GM10266 (cell line): ENCODE measurements around the gene SIDT2.
"Not testable (repeated sequence)": the region's sequence is repeated elsewhere in the genome, so short reads cannot be mapped to it uniquely, and the experiment has no call there.

ENCODE experiments used
- DNase-seq: peaks from one replicate; pipeline ENCODE4 v3.0.0; 2012; ENCODE audit errors: extremely low spot score
- TF ChIP-seq, protein P1 (sequence below): IDR thresholded peaks from 2 replicates; pipeline ENCODE4 v1.5.1; 2012; ENCODE audit warnings: mild to moderate bottlenecking, low read depth; ENCODE audit not compliant: control insufficient read depth, insufficient read depth; ENCODE audit errors: missing control alignments

The SIDT2 gene

DNA sequence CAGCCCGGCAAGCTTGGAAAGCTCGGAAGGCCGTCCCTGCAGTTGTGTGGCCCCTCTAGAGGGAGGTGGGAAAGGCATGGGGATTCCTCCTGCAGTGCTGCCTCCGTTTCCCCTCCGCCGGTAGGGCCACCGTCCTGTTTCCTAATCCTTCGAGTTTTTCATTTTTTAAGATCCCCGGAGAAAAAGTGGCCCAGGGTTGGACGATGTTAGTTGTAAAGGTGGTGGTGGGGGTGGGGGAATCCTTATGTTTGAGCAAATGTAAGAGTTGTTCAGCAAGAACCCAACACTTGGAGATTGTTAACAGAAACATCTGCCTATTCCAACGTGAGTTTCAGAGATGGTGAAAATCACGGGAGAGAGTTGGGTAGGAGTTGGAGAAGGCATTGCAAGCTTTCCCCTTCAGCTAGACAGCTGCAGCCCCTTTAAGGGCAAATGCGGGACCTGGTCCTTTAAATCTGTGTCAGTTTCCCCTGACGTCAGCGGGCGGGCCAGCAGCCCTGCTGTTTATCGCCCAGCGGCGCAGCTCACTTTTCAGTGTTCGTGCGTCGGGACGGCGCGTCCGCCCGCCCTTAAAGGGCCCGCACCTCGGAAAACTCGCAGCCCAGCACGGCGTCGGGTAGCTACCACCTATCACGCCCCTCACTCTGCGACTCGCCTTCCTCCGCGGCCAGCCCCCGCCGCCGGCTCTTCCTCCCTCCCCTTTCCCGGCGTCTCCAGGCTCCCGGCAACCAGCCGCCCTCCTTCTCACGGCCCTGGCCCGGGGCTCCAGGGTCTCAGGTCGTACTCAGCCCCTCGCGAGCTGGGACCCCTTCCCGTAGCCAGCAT lies at the start of gene SIDT2:
Gene SIDT2, plus strand, starts transcription at position 534 of the 825 bp plus-strand sequence. CDS start 521 bp downstream, outside the sequence.
- TF ChIP-seq, protein P1, sequence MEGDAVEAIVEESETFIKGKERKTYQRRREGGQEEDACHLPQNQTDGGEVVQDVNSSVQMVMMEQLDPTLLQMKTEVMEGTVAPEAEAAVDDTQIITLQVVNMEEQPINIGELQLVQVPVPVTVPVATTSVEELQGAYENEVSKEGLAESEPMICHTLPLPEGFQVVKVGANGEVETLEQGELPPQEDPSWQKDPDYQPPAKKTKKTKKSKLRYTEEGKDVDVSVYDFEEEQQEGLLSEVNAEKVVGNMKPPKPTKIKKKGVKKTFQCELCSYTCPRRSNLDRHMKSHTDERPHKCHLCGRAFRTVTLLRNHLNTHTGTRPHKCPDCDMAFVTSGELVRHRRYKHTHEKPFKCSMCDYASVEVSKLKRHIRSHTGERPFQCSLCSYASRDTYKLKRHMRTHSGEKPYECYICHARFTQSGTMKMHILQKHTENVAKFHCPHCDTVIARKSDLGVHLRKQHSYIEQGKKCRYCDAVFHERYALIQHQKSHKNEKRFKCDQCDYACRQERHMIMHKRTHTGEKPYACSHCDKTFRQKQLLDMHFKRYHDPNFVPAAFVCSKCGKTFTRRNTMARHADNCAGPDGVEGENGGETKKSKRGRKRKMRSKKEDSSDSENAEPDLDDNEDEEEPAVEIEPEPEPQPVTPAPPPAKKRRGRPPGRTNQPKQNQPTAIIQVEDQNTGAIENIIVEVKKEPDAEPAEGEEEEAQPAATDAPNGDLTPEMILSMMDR, result no peak
- peak; percentile 88 for DNase-seq

DNA sequence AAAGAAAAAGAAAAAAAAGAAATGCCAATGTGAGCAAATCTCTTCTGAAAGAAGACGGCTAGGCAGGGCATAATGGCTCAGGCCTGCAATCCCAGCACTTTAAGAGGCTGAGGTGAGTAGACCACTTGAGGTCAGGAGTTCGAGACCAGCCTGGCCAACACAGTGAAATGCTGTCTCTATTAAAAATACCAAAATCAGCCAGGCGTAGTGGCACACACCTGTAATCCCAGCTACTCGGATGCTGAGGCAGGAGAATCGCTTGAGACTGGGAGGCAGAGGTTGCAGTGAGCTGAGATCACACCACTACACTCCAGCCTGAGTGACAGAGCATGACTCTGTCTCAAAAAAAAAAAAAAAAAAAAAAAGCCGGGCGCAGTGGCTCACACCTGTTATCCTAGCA lies 48.1 kb upstream of the SIDT2 start:
- not testable (repeated sequence) for DNase-seq

DNA sequence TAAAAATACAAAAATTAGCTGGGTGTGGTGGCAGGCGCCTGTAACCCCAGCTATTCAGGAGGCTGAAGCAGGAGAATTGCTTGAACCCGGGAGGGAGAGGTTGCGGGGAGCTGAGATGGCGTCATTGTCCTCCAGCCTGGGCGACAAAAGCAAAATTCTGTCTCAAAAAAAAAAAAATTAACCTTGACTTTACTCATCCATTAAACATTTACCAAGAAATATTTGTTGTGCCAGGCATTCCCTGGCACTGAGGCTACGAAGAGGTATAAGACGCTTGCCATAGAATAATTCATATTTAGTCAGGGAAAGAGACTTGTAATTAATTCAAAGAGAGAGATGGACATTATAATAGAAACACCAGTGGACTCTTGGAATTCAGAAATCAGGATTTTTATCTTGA lies 47.7 kb upstream of the SIDT2 start:
- TF ChIP-seq, protein P1, result no peak
- DNase-seq, result no peak

DNA sequence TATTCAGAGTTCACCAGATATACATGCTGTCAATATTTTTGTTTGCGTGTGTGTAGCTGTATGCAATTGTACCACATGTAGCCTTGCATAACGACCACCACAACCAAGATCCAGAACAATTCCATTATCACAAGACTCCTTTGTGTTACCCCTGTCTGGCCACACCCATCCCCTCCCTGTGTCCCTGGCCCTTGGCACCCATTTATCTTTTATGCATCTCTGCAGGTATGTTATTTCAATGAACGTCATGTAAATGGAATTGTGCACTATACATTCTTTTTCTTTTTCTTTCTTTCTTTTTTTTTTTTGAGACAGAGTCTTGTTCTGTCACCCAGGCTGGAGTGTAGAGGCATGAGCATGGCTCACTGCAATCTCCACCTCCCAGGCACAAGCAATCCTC lies 44.1 kb upstream of the SIDT2 start:
- DNase-seq, result no peak
- TF ChIP-seq, protein P1, result no peak

DNA sequence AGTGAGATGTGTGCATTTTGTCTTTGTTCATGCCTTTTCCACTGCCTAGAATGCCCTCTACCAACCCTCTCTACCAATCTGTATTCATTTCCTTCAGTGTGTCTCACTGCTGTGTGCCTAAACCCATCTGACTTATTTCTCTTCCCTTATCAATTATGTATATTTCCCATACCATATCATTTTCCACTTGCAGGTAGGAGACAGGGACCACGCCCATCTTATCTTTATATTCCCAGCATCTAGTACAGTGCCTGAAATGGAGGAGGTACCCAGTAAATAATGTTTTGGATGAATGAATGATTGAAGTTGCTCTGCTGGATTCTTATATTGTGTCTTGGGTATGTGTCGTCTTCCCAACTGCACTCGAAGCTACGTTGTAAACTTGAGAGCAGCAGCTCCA lies 43.6 kb upstream of the SIDT2 start:
- not testable (repeated sequence) for DNase-seq

DNA sequence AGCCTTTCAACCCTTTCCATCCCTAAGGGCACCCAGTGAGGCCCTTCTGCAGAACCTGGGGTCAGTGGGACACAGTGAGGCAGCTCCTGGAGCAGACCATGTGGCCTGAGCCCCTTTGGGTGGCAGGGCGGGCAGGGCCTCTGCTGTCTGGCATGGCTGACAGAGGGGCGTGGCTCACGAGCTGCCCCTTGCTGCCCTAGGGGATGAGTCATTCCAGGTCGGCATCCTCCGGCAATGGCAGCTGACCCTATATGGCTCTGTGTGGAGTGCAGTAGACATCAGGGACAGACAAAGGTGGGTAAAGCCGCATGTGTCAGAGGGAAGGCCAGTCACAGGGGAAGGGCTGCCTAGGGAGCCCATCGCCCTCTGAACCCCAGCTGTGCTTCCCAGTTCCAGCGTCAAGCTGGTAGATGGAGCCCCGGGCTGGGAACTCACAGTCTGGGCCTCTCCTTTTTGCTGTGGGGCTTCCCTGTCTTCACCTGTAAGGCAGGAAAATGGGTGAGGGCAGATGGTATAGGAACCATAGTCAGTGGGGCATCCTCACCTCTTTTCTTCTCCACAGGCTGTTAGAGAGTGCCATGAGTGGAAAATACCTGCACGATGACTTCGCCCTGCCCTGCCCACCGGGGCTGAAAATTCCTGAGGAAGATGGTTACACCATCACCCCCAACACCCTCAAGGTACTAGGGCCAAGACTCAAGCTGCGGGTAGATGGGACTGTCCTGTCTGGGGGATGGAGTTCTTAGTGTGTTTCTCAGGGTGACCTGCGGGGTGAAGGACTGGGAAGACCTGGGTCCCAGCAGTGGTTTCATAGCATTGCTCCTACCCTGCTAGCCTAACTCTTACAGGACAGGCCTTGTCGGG lies 41.1 kb upstream of the SIDT2 start:
- DNase-seq, result not testable (repeated sequence)

DNA sequence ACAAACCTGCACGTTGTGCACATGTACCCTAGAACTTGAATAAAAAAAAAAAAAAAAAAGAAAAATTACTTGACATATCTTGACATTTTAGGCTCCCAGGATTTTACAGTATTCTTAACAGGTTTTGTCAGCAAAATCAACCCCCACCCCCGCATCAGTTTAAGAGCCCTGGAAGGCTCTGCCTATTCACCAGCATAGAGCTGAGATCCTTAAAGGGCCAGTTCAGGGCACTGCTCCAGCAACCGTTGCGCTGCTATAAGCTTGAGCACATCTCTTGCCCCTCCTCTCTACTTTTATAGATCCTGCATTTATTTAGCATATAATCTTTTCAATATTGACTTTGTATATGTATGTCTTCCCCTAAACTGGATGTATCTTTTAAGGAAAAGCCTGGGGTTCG lies 35.2 kb upstream of the SIDT2 start:
- TF ChIP-seq, protein P1, result no peak
- peak; percentile 57 for DNase-seq

DNA sequence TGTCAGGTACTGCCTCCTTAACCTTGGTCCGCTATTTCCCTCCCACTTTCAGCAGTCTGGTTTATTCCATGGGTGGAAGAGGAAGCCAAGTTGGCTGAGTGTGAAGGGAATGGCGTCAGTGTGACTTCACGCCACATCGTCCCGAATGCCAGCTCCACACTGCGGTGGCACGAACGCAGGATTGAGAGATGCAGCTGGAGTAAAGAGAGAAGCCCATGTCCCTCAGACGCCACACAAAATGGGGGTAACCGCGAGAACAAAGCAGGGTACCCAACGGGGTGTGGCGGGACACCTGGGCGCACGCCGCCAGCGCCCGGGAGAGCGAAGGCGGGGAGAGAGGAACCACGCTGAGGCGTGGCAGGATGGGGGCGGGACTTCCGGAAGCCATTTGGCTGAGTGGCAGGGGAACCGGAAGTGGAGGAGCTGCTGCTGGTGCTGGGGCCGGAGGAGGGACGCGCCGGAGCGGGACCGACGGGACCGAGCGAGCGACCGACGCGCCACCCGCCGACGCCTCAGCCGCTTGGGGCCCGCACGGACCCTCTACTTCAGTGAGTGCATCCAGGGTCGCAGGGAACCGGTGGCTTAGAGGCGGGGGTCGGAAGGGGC lies 34.6 kb upstream of the SIDT2 start, which contains the start of gene PAFAH1B2:
Gene PAFAH1B2, plus strand, starts transcription at position 417 of the 606 bp plus-strand sequence. CDS start 8,161 bp downstream, outside the sequence.
- peak; percentile 99 for DNase-seq
- TF ChIP-seq, protein P1, result no peak
